GM18505 (cell line): ENCODE results near the gene MSANTD1.

Experiments used
- ATAC-seq: cut with Tn5 transposase; IDR thresholded peaks from one replicate; pipeline ENCODE4 v1.9.1; 2021; ENCODE audit not compliant: unreplicated experiment
- POLR2A ChIP-seq: IDR thresholded peaks from 4 replicates; pipeline ENCODE4 v1.6.1; 2011; ENCODE audit warnings: borderline replicate concordance; ENCODE audit not compliant: insufficient read depth, insufficient read length; ENCODE audit errors: extremely low read depth

Gene MSANTD1

DNA sequence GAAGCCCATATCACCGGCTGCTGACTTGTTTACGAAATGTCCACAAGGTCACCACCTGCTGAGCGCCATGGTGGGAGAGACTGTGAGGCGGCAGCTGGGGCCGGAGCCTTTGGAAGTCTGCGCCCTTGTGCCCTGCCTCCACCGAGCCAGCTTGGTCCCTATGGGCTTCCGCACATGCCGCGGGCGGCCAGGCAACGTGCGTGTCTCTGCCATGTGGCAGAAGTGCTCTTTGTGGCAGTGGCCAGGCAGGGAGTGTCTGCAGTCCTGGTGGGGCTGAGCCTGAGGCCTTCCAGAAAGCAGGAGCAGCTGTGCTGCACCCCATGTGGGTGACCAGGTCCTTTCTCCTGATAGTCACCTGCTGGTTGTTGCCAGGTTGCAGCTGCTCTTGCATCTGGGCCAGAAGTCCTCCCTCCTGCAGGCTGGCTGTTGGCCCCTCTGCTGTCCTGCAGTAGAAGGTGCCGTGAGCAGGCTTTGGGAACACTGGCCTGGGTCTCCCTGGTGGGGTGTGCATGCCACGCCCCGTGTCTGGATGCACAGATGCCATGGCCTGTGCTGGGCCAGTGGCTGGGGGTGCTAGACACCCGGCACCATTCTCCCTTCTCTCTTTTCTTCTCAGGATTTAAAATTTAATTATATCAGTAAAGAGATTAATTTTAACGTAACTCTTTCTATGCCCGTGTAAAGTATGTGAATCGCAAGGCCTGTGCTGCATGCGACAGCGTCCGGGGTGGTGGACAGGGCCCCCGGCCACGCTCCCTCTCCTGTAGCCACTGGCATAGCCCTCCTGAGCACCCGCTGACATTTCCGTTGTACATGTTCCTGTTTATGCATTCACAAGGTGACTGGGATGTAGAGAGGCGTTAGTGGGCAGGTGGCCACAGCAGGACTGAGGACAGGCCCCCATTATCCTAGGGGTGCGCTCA is 8.7 kb upstream of the MSANTD1 start:
- no peak for ATAC-seq
- no peak for TF ChIP-seq POLR2A

- TF ChIP-seq POLR2A = no peak
- ATAC-seq = no peak
Measured at GRCh38 chr4:3240936-3241522, 7.9 kb upstream of the MSANTD1 start.

DNA sequence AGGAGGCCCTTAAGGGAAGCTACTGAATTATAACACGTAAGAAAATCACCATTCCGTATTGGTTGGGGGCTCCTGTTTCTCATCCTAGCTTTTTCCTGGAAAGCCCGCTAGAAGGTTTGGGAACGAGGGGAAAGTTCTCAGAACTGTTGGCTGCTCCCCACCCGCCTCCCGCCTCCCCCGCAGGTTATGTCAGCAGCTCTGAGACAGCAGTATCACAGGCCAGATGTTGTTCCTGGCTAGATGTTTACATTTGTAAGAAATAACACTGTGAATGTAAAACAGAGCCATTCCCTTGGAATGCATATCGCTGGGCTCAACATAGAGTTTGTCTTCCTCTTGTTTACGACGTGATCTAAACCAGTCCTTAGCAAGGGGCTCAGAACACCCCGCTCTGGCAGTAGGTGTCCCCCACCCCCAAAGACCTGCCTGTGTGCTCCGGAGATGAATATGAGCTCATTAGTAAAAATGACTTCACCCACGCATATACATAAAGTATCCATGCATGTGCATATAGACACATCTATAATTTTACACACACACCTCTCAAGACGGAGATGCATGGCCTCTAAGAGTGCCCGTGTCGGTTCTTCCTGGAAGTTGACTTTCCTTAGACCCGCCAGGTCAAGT is 6.9 kb upstream of the MSANTD1 start:
- TF ChIP-seq POLR2A = no peak
- no peak for ATAC-seq

DNA sequence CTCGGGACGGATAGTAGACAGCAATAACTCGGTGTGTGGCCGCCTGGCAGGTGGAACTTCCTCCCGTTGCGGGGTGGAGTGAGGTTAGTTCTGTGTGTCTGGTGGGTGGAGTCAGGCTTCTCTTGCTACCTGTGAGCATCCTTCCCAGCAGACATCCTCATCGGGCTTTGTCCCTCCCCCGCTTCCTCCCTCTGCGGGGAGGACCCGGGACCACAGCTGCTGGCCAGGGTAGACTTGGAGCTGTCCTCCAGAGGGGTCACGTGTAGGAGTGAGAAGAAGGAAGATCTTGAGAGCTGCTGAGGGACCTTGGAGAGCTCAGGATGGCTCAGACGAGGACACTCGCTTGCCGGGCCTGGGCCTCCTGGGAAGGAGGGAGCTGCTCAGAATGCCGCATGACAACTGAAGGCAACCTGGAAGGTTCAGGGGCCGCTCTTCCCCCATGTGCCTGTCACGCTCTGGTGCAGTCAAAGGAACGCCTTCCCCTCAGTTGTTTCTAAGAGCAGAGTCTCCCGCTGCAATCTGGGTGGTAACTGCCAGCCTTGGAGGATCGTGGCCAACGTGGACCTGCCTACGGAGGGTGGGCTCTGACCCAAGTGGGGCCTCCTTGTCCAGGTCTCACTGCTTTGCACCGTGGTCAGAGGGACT is 5.7 kb upstream of the MSANTD1 start:
- ATAC-seq = no peak

GRCh38 chr4:3244002-3244401 is 5.0 kb upstream of the MSANTD1 start:
- TF ChIP-seq POLR2A = no peak
- no peak for ATAC-seq

More for the DNA sequence above, 5.7 kb upstream of the MSANTD1 start:
- TF ChIP-seq POLR2A = no peak

DNA sequence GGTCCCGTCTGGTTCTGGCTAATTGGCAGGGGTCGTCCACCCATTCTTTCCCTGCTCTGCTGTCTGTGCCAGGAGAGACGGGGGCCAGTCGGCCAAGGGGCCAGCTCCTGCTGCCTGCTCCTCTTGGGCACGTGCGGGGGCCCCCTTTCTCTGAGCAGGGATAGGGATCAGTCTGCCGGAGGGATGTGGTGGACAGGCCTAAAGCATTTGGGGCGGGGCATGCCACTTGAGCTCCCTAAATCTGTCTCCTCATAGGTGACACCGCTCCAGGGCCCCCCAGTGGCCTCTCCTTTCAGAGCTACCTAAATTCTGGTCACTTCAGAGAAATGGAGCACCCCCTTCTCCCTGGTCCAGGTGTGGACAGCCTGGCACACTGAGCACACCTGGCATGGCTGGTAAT is 4.2 kb upstream of the MSANTD1 start:
- TF ChIP-seq POLR2A = no peak
- no peak for ATAC-seq

- ATAC-seq = no peak
- no peak for TF ChIP-seq POLR2A
Measured at GRCh38 chr4:3245676-3246075, 3.3 kb upstream of the MSANTD1 start.

DNA sequence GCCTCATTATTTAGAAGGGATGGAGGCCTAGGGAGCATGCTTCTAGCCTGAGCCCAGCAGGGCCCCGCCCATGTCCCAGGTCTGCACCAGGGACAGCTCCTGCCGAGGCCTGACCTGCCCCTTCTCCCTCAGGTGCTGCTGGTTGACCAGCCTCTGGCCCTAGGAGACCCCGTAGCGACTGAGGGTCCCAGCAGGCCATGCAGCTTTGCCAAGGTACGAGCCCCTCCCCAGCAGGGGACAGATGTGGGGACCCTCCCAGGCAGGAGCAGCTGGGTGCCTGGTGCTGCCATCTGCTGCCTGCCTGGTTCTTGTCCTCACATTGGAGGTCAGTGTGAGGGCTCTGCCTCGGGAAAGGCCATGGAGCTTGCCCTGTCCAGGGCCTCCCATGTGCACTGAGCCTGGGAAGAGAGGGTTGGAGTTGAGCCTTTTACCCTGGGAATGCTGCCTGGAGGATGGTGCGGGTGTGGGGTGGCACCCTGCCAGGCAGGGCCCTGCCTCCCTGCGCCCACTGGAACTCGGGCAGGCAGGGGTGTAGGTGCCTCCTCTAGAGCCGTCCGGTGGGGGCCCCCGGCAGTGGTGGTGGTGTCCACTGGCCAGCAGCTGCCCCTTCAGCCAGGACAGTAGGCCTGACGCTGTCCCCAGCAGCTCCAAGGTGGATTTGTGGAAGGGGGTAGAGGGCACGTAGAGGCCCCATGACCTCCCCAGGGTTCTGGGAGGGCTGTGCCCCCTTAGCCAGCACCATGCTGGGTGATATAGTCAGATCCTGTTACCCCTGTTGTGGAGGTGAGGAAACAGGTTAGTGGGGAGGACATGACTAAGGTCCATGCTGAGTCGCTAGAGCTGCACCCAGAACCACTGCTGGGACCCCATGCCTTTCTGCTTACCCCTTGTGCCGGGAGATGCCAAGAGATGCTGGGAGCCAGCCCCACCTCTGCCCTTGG is 2.2 kb upstream of the MSANTD1 start:
- no peak for ATAC-seq
- TF ChIP-seq POLR2A = no peak

DNA sequence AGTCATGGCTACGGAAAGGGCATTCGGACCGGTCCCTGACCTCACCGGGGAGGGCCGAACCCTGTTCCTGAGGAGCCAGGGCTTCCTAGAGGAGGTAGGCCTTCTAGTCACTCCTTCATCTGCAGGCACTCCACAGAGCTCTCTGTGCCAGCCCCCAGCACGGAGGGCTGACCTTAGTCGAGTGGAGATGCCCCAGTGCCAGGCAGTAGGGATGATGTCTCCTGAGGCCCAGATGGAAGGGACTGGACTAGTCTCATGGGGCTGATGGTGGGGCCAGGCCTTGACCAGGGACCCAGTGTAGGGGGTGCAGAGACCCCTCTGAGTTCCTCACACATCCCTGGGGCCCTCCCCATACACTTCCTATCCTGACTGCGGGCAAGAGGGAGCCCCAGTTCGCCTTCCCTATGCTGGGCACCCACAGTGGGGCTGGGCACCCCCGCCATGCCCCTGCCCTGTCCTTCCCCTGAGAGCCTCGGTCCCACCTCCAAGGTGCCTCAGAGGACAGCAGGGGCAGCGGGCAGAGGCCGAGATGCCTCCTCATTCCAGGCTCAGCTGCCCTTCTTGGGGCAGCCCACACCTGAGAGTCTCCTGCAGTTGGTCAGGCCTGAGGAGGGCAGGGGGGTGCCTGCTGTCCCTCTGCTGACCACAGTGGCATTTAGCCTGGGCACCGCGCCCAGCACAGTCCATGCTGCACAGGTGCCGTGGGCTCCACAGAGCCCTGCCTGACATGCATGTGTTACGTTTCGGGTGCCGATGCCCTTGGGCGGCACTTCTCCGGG is 1.4 kb upstream of the MSANTD1 start:
- no peak for TF ChIP-seq POLR2A
- no peak for ATAC-seq

GRCh38 chr4:3248178-3248480 is 830 bp upstream of the MSANTD1 start:
- TF ChIP-seq POLR2A = no peak
- ATAC-seq = no peak

GRCh38 chr4:3249711-3250437 is 915 bp downstream of the MSANTD1 start:
- no peak for TF ChIP-seq POLR2A
- ATAC-seq = no peak
